ENCODE measurements around the gene PCNX3. TPM values are rescaled to one million over a fixed set of nuclear protein-coding genes. Genes with fewer than 3 reads are reported as not detected.

The PCNX3 gene
- total and polyA plus RNA-seq, 10 of the 15 experiments (the other 5 are each of a cell fraction or from before 2014, with no cell fraction given), result 0.03 to 46.6 (median 8.4) TPM

DNA sequence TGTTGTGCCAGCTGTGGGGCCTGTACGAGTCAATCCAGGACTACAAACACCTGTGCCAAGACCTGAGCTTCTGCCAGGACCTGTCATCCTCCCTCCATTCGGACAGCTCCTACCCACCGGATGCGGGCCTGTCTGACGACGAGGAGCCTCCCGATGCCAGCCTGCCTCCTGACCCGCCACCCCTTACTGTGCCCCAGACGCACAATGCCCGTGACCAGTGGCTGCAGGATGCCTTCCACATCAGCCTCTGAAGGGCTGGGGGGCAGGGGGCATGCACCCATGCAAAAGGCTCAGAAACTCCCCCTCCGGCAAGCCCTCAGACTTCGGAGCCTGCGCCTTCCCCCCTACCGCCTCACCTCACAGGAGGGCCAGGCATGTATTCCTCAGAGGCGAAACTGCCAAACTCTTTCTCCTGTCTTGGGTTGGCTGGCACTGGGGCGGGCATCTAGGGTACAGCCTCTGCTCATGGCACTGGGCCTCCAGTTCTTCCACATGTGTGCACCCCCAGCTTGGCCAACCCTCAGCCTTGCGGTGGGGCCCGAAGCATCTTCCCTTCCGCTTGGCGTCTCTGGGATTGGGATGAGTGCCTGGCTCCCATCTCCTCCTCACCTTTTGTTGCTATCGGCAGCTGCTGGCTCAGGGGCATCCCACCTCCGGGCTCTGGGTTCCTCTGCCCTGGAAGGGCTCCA lies 42.0 kb upstream of the PCNX3 start:
- no TSS peak for BruUV-seq (replicated peaks)
- Histone ChIP-seq H2AFZ (ENCODE audit: control insufficient read depth, low read depth, low read length) (no peak overlapping the region), H3K9ac (ENCODE audit: control insufficient read depth, insufficient read depth, low read length) (peak overlapping the region; percentile 64), H4K20me1 (ENCODE audit: control insufficient read depth, insufficient read depth) (no peaks in the 10 kb centered on the region; the same call in 1 of the 2 replicates), H3K36me3 (ENCODE audit: control insufficient read depth in 2 of 2, insufficient read depth in 2 of 2, low read length in 1 of 2) (no peaks in the 10 kb centered on the region; a peak in 1 of 4 replicates), H3K79me2 (ENCODE audit: control insufficient read depth, insufficient read depth, low read length) (peaks cover 78% of the 10 kb centered on the region), H3K27ac (ENCODE audit: control insufficient read depth, insufficient read depth) (peak overlapping the region; percentile 43; the same call in 1 of the 2 replicates), H3K4me1 (ENCODE audit: control insufficient read depth, insufficient read depth, low read length) (peaks cover 38% of the 10 kb centered on the region), H3K27me3 (replicated peaks in 1 of 2; ENCODE audit: control insufficient read depth in 2 of 2, insufficient read depth in 2 of 2, low read length in 1 of 2) (no peaks in the 10 kb centered on the region), H3K4me2 (ENCODE audit: control insufficient read depth, insufficient read depth) (peak overlapping the region; percentile 94), H3K4me3 (peak overlapping the region; percentile 69), H3K9me3 (replicated peaks; ENCODE audit: control insufficient read depth, insufficient read depth, low read length) (no peaks in the 10 kb centered on the region)
- ChIA-PET RAD21 (ENCODE audit: unreplicated experiment) (interaction anchor here (1.2 to 6.1 kb wide), 8 partner anchors 15 to 65 kb away, joined by 5 to 58 read pairs (median 10); partner anchors contain the start of genes MAP3K11 and PCNX3), SMC1A (ENCODE audit: uncharacterized antibody, unreplicated experiment) (interaction anchor here (1.1 to 4.8 kb wide), 8 partner anchors 13 to 43 kb away, joined by 3 to 48 read pairs (median 7); partner anchors contain the start of gene KCNK7), POLR2A (interaction anchor here (0.6 to 4.7 kb wide), 7 partner anchors 15 to 84 kb away, joined by 3 to 66 read pairs (median 10); partner anchors contain the start of genes PCNX3 and SIPA1), CTCF (interaction anchor here (1.3 to 5.5 kb wide), 8 partner anchors 14 to 190 kb away, joined by 3 to 89 read pairs (median 16); partner anchors contain the start of genes PCNX3 and SIPA1)
- DNase-seq (ENCODE audit: low read depth, low spot score) (no peak), FAIRE-seq (no peak), ATAC-seq (no peak)
- WGBS (ENCODE audit: insufficient coverage, insufficient replicate concordance, low lambda C conversion rate, missing lambda C conversion rate), result 2% methylated on average over 22 of the region's 22 CpGs
- in situ Hi-C loops (cut with MboI), result no loop called here
- intact Hi-C loops (cut with micrococcal nuclease; ENCODE audit: unreplicated experiment), result loop anchor here (1.0 to 5.0 kb wide), 4 partner anchors 15 to 156 kb away; partner anchors contain the start of gene PCNX3
- TF ChIP-seq RAD51 (IDR thresholded peaks at IDR 0.05), result no peak
- no peak for TF ChIP-seq TBL1XR1 (IDR thresholded peaks at IDR 0.05; ENCODE audit: low read depth, low read length)
- no peak for TF ChIP-seq STAT1 (conservative IDR thresholded peaks at IDR 0.05)
- TF ChIP-seq HCFC1 (IDR thresholded peaks at IDR 0.05; ENCODE audit: low read length), result no peak
- TF ChIP-seq RELA (IDR thresholded peaks at IDR 0.05; ENCODE audit: borderline replicate concordance, partially characterized antibody), result no peak
- no peak for TF ChIP-seq KAT2A (conservative IDR thresholded peaks at IDR 0.05; ENCODE audit: control insufficient read depth, low read depth, low read length)
- TF ChIP-seq CREM (IDR thresholded peaks at IDR 0.05; ENCODE audit: low read depth), result no peak
- TF ChIP-seq, protein P1, sequence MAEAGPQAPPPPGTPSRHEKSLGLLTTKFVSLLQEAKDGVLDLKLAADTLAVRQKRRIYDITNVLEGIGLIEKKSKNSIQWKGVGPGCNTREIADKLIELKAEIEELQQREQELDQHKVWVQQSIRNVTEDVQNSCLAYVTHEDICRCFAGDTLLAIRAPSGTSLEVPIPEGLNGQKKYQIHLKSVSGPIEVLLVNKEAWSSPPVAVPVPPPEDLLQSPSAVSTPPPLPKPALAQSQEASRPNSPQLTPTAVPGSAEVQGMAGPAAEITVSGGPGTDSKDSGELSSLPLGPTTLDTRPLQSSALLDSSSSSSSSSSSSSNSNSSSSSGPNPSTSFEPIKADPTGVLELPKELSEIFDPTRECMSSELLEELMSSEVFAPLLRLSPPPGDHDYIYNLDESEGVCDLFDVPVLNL (IDR thresholded peaks at IDR 0.05; ENCODE audit: low read depth, low read length), result no peak
- TF ChIP-seq NR2F1 (conservative IDR thresholded peaks at IDR 0.05), result no peak
- TF ChIP-seq EP300 (IDR thresholded peaks at IDR 0.05; ENCODE audit: borderline replicate concordance in 1 of 2, control insufficient read depth in 1 of 2, low read depth in 2 of 2, low read length in 2 of 2), result no peak
- TF ChIP-seq, protein P2, sequence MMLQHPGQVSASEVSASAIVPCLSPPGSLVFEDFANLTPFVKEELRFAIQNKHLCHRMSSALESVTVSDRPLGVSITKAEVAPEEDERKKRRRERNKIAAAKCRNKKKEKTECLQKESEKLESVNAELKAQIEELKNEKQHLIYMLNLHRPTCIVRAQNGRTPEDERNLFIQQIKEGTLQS (IDR thresholded peaks at IDR 0.05; ENCODE audit: borderline replicate concordance, extremely low read depth, low read depth, low read length), result no peak
- TF ChIP-seq POLR2AphosphoS5 (IDR thresholded peaks at IDR 0.05; ENCODE audit: low read length), result no peak
- TF ChIP-seq ZSCAN29 (IDR thresholded peaks at IDR 0.05), result no peak
- TF ChIP-seq ZNF24 (IDR thresholded peaks at IDR 0.05), result no peak
- TF ChIP-seq SMARCA5 (IDR thresholded peaks at IDR 0.05), result no peak
- TF ChIP-seq NFXL1 (IDR thresholded peaks at IDR 0.05; ENCODE audit: borderline replicate concordance), result no peak
- TF ChIP-seq POU2F2 (IDR thresholded peaks at IDR 0.05; ENCODE audit: borderline replicate concordance, low read depth, low read length), result no peak
- TF ChIP-seq SREBF1 (IDR thresholded peaks at IDR 0.05; ENCODE audit: low read length), result no peak
